HFFc6 (cell line): ENCODE measurements around the gene MYRFL. TPM values are rescaled to one million over a fixed set of nuclear protein-coding genes. Genes with fewer than 3 reads are reported as not detected.

Experiments
- DNase-seq: peaks from one replicate; pipeline ENCODE4 v3.0.0-alpha.2; 2018
- H3K27ac Mint-ChIP-seq: 2 replicates; pipeline ENCODE4 v1.8.0; 2020; ENCODE audit warnings: mild to moderate bottlenecking, mixed read lengths
- H3K27me3 Mint-ChIP-seq: 2 replicates; pipeline ENCODE4 v1.8.0; 2021; ENCODE audit warnings: mild to moderate bottlenecking, moderate library complexity, mixed read lengths; ENCODE audit not compliant: insufficient read depth
- H3K36me3 Mint-ChIP-seq: 2 replicates; pipeline ENCODE4 v1.8.0; 2021; ENCODE audit warnings: low read depth, mixed read lengths
- H3K4me1 Mint-ChIP-seq: 2 replicates; pipeline ENCODE4 v1.8.0; 2020; ENCODE audit warnings: low read depth, mixed read lengths
- H3K4me3 Mint-ChIP-seq: 2 replicates; pipeline ENCODE4 v1.8.0; 2020; ENCODE audit warnings: mild to moderate bottlenecking, moderate library complexity, mixed read lengths
- H3K9me3 Mint-ChIP-seq: 2 replicates; pipeline ENCODE4 v1.8.0; 2020; ENCODE audit warnings: mild to moderate bottlenecking, mixed read lengths
- total RNA-seq, 6 experiments: library from RNA; stranded (reverse); fragmentation: NEBNext Ultra II Directional; extraction: Animal tissue kit (Norgen Biotek cat#: 25700); gene quantifications; 2 replicates in 1 of 6; 3 replicates in 5 of 6; pipeline ENCODE4 v1.2.3, GENCODE V29; 2021
- TF ChIP-seq, protein P1 (sequence below): fragments of 200-600 bp; sonication (generic); IDR thresholded peaks from 2 replicates; pipeline ENCODE4 v1.5.0; 2021; ENCODE audit warnings: antibody characterized with exemption, mild to moderate bottlenecking

MYRFL gene
- total RNA-seq, 6 experiments from 2014 or later: not detected

- Mint-ChIP-seq H3K36me3 (no peaks in the 10 kb centered on the region), H3K9me3 (no peaks in the 10 kb centered on the region)
Measured at GRCh38 chr12:69824028-69824427, 999 bp upstream of the MYRFL start.

DNA sequence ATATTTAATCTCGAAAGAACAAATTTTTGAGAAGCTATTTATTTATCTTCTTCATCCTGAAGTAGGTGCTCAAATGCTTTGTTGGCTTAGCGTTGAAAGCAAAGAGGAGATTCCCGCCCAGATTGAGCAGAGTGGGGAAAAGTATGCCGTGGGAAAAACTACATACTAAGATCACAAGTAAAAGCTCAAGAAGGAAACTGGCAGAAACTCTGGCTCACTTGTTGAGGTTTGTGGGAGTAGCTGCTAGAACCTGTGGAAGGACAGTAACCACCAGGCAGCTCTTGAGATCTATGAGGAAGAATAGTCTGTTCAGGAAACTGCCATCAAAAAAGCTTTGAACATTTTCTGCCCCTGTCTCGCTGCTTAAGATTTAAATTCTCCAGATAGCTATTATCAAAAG, 3.9 kb downstream of the MYRFL start:
- Mint-ChIP-seq H3K27ac (no peak overlapping the region), H3K4me3 (no peak overlapping the region), H3K9me3 (no peaks in the 10 kb centered on the region), H3K4me1 (no peaks in the 10 kb centered on the region), H3K36me3 (no peaks in the 10 kb centered on the region), H3K27me3 (peaks cover 7% of the 10 kb centered on the region)
- TF ChIP-seq, protein P1, sequence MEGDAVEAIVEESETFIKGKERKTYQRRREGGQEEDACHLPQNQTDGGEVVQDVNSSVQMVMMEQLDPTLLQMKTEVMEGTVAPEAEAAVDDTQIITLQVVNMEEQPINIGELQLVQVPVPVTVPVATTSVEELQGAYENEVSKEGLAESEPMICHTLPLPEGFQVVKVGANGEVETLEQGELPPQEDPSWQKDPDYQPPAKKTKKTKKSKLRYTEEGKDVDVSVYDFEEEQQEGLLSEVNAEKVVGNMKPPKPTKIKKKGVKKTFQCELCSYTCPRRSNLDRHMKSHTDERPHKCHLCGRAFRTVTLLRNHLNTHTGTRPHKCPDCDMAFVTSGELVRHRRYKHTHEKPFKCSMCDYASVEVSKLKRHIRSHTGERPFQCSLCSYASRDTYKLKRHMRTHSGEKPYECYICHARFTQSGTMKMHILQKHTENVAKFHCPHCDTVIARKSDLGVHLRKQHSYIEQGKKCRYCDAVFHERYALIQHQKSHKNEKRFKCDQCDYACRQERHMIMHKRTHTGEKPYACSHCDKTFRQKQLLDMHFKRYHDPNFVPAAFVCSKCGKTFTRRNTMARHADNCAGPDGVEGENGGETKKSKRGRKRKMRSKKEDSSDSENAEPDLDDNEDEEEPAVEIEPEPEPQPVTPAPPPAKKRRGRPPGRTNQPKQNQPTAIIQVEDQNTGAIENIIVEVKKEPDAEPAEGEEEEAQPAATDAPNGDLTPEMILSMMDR: no peak
- DNase-seq: no peak

More at GRCh38 chr12:69824028-69824427, 999 bp upstream of the MYRFL start:
- Mint-ChIP-seq H3K4me3 (no peak overlapping the region), H3K27me3 (peaks cover 2% of the 10 kb centered on the region; the same call in 1 of the 2 replicates), H3K27ac (no peak overlapping the region), H3K4me1 (peaks cover 7% of the 10 kb centered on the region; the same call in 1 of the 2 replicates)
- TF ChIP-seq, protein P1: no peak
- DNase-seq: no peak

DNA sequence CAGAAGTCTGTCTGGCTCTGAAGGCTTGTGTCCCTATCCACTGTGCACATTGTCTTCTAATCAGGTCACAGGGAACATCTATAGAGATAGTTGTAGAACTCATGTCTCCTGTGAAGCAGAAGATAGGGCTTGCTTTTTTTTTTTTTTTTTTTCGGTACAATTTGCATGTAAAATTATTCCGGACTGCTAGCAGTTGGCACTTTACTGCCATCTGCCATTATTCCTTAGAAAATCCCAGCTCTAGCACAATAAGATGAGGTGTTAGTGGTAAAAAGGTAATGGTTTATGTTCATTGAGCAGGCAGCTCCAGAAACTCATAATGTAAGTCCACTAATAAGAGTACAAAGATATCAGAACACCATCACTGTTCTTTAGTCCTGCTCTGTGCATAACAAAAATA, 8.7 kb downstream of the MYRFL start:
- Mint-ChIP-seq H3K27me3 (peaks cover 12% of the 10 kb centered on the region), H3K27ac (no peak overlapping the region), H3K9me3 (no peaks in the 10 kb centered on the region), H3K4me1 (no peaks in the 10 kb centered on the region), H3K36me3 (no peaks in the 10 kb centered on the region), H3K4me3 (no peak overlapping the region)
- TF ChIP-seq, protein P1: no peak
- DNase-seq: no peak

DNA sequence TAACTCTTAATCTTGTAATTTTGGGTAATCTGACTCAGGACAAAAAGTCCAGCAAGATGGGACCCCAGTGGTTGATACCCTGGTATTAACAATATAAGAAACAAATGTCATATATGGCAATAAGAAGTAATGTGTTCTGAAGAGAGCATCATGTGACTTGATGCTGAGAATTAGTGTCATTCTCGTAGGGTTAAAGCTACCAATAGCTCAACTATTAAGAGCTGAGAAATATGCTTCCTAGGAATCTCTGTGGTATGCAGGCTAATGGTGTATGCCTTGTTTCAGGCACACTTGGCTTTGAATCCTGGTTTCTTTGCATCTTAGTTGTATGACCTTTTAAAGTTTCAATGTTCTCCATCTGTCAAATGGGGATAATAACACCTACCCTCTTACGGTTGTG, 9.1 kb downstream of the MYRFL start:
- TF ChIP-seq, protein P1: no peak
- Mint-ChIP-seq H3K27ac (no peak overlapping the region), H3K4me1 (no peaks in the 10 kb centered on the region), H3K9me3 (no peaks in the 10 kb centered on the region), H3K4me3 (no peak overlapping the region), H3K36me3 (no peaks in the 10 kb centered on the region), H3K27me3 (peaks cover 12% of the 10 kb centered on the region)
- DNase-seq: no peak

DNA sequence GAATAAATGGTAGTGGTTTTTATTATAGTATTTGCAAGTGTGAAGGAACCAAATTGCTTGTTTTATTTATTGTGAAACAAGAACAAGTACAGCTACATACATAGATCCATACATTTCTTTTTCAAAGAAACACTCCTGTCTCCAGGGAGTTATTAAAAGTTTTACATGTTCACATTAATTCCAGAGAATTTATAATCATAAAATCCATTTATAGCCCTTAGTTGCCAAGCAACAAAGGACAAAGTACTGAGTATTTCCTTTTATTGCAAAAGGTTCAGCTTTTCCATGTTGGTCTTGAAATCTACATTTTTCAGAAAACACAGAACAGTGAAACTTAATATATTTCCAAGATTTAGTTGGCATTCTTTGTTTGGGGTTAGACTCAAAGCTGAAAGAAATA, 9.5 kb downstream of the MYRFL start:
- Mint-ChIP-seq H3K4me1 (no peaks in the 10 kb centered on the region), H3K27ac (no peak overlapping the region), H3K4me3 (no peak overlapping the region), H3K27me3 (peaks cover 12% of the 10 kb centered on the region), H3K36me3 (no peaks in the 10 kb centered on the region), H3K9me3 (no peaks in the 10 kb centered on the region)
- no peak for DNase-seq
- TF ChIP-seq, protein P1: no peak

- Mint-ChIP-seq H3K27me3 (peaks cover 12% of the 10 kb centered on the region), H3K4me1 (no peaks in the 10 kb centered on the region), H3K9me3 (no peaks in the 10 kb centered on the region), H3K4me3 (no peak overlapping the region), H3K36me3 (no peaks in the 10 kb centered on the region), H3K27ac (no peak overlapping the region)
- TF ChIP-seq, protein P1: no peak
- DNase-seq: no peak
Measured at GRCh38 chr12:69835081-69835480, 10.1 kb downstream of the MYRFL start.
